Measurements from ENCODE around the gene SEL1L2.

DNA sequence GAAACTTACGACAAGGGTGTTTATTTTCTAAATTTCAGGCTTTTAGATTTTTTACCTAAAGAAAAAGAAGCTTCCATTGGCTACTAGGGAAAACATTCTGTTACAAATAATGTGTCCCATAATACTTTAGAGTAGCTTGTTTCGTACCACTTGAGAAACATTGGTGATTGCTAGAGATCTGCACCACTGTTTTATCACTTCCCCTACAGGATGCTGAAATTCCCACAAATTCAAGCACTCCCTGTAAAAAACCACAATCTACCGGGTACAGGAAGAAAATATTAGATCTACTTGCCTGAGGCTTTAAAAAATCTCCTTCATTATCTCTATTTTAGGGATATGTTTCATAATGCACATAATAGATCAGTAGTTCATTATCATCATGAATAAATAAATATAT lies 29.9 kb downstream of the SEL1L2 start:
- no peak for TF ChIP-seq POLR2A (IDR thresholded peaks at IDR 0.05)
- TF ChIP-seq, protein P1, sequence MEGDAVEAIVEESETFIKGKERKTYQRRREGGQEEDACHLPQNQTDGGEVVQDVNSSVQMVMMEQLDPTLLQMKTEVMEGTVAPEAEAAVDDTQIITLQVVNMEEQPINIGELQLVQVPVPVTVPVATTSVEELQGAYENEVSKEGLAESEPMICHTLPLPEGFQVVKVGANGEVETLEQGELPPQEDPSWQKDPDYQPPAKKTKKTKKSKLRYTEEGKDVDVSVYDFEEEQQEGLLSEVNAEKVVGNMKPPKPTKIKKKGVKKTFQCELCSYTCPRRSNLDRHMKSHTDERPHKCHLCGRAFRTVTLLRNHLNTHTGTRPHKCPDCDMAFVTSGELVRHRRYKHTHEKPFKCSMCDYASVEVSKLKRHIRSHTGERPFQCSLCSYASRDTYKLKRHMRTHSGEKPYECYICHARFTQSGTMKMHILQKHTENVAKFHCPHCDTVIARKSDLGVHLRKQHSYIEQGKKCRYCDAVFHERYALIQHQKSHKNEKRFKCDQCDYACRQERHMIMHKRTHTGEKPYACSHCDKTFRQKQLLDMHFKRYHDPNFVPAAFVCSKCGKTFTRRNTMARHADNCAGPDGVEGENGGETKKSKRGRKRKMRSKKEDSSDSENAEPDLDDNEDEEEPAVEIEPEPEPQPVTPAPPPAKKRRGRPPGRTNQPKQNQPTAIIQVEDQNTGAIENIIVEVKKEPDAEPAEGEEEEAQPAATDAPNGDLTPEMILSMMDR (IDR thresholded peaks at IDR 0.05): no peak

All from right lobe of liver (tissue), 4 donors.